Measurements from ENCODE around the gene PHF1. TPM values are rescaled to one million over a fixed set of nuclear protein-coding genes. Genes with fewer than 3 reads are reported as not detected.

PHF1 gene
- polyA plus RNA-seq, 1 donor from 2014 or later = 102 TPM

GRCh38 chr6:33426590-33427511 lies 16.0 kb downstream of the PHF1 start:
- H4K20me1 ChIP-seq (ENCODE audit: insufficient read depth) = no peaks in the 10 kb centered on the region
- no peaks in the 10 kb centered on the region for H3K9me3 ChIP-seq (ENCODE audit: low read length)
- peak overlapping the region; percentile 74 for H3K4me2 ChIP-seq (ENCODE audit: low read length)
- TF ChIP-seq, protein P1, sequence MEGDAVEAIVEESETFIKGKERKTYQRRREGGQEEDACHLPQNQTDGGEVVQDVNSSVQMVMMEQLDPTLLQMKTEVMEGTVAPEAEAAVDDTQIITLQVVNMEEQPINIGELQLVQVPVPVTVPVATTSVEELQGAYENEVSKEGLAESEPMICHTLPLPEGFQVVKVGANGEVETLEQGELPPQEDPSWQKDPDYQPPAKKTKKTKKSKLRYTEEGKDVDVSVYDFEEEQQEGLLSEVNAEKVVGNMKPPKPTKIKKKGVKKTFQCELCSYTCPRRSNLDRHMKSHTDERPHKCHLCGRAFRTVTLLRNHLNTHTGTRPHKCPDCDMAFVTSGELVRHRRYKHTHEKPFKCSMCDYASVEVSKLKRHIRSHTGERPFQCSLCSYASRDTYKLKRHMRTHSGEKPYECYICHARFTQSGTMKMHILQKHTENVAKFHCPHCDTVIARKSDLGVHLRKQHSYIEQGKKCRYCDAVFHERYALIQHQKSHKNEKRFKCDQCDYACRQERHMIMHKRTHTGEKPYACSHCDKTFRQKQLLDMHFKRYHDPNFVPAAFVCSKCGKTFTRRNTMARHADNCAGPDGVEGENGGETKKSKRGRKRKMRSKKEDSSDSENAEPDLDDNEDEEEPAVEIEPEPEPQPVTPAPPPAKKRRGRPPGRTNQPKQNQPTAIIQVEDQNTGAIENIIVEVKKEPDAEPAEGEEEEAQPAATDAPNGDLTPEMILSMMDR (IDR thresholded peaks at IDR 0.05; ENCODE audit: poor library complexity, severe bottlenecking) = no peak
- peak; percentile 62 for TF ChIP-seq POLR2AphosphoS5 (IDR thresholded peaks at IDR 0.05)
- peak overlapping the region; percentile 83 for H3K27ac ChIP-seq (ENCODE audit: low read length)
- peaks cover 5% of the 10 kb centered on the region for H3F3A ChIP-seq (ENCODE audit: insufficient read depth, low read length, poor library complexity, severe bottlenecking)
- H3K36me3 ChIP-seq (ENCODE audit: insufficient read depth, low read length) = no peaks in the 10 kb centered on the region
- no peaks in the 10 kb centered on the region for H3K9me2 ChIP-seq (ENCODE audit: insufficient read depth, low read length)
- peak overlapping the region; percentile 70 for H3K4me3 ChIP-seq (ENCODE audit: low read length)
- peak overlapping the region; percentile 81 for H3K9ac ChIP-seq (ENCODE audit: low read length)
- H2AFZ ChIP-seq (ENCODE audit: low read depth, low read length) = no peak overlapping the region
- H3K27me3 ChIP-seq (ENCODE audit: insufficient read depth, low read depth, low read length) = no peaks in the 10 kb centered on the region
- H3K79me2 ChIP-seq (replicated peaks; ENCODE audit: insufficient read depth, low read length) = peaks cover 55% of the 10 kb centered on the region

DNA sequence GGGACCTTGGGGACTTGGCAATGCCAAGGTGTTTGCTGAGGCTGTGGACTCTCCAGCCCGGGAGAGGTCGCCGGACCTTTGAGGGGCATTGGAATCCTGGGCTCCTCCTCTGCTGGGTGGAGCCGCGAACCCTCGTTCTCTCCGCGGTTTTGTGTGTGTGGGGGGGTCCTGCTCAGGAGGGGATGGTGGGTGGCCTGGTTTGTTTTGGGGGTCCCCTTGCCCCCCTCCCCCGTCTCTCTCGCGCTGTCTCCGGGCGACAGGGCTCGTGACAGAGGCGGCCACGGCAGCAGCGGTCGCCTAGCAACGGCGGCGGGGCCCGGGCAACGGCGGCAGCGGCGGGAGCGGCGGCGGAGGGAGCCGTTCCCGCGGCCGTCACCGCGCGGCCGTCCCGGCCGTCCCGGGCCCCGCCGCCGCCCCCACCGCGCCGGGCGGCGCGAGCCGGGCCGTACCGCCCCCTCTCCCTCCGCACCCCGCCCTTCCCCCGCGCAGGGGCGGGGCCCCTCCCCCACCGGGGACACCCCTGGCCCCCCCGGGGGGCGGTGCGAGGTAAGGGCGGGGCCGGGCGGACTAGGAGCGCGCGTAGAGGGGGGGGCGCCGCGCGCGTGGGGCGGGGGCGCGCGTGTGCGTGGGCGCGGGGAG lies 16.9 kb downstream of the PHF1 start:
- TF ChIP-seq EZH2 (IDR thresholded peaks at IDR 0.05; ENCODE audit: borderline replicate concordance, insufficient read depth, low read length, poor library complexity, severe bottlenecking) (no peak), RAD21 (conservative IDR thresholded peaks at IDR 0.05) (no peak), MXI1 (conservative IDR thresholded peaks at IDR 0.05; ENCODE audit: poor library complexity, severe bottlenecking) (peak; percentile 6), REST (IDR thresholded peaks at IDR 0.05; ENCODE audit: borderline replicate concordance) (no peak), SMC3 (conservative IDR thresholded peaks at IDR 0.05; ENCODE audit: poor library complexity) (no peak), POLR2AphosphoS5 (IDR thresholded peaks at IDR 0.05) (no peak), TAF1 (IDR thresholded peaks at IDR 0.05; ENCODE audit: low read depth) (peak; percentile 44), EP300 (conservative IDR thresholded peaks at IDR 0.05; ENCODE audit: poor library complexity, severe bottlenecking) (no peak)
- TF ChIP-seq, protein P1 (IDR thresholded peaks at IDR 0.05; ENCODE audit: poor library complexity, severe bottlenecking) = peak; percentile 20
- H3K9me3 ChIP-seq (ENCODE audit: low read length) = no peaks in the 10 kb centered on the region
- no peak overlapping the region for H2AFZ ChIP-seq (ENCODE audit: low read depth, low read length)
- no peaks in the 10 kb centered on the region for H4K20me1 ChIP-seq (ENCODE audit: insufficient read depth)
- peak overlapping the region; percentile 83 for H3K27ac ChIP-seq (ENCODE audit: low read length)
- peak overlapping the region; percentile 87 for H3K4me3 ChIP-seq (ENCODE audit: low read length)
- H3F3A ChIP-seq (ENCODE audit: insufficient read depth, low read length, poor library complexity, severe bottlenecking) = peaks cover 5% of the 10 kb centered on the region
- peak overlapping the region; percentile 81 for H3K9ac ChIP-seq (ENCODE audit: low read length)
- no peaks in the 10 kb centered on the region for H3K9me2 ChIP-seq (ENCODE audit: insufficient read depth, low read length)
- H3K36me3 ChIP-seq (ENCODE audit: insufficient read depth, low read length) = no peaks in the 10 kb centered on the region
- peaks cover 48% of the 10 kb centered on the region for H3K79me2 ChIP-seq (replicated peaks; ENCODE audit: insufficient read depth, low read length)
- H3K4me2 ChIP-seq (ENCODE audit: low read length) = peak overlapping the region; percentile 74
- no peaks in the 10 kb centered on the region for H3K27me3 ChIP-seq (ENCODE audit: insufficient read depth, low read depth, low read length)
